GM18508 (cell line): Measurements from ENCODE around the gene STXBP4.
A peak's percentile ranks its signal among the peaks of the same experiment; 100 is the strongest.
"Not testable (repeated sequence)": the region's sequence is repeated elsewhere in the genome, so short reads cannot be mapped to it uniquely, and the experiment has no call there.

Experiments
- ATAC-seq: cut with Tn5 transposase; IDR thresholded peaks from one replicate; pipeline ENCODE4 v1.9.1; 2021; ENCODE audit warnings: moderate number of reproducible peaks; ENCODE audit not compliant: insufficient read depth, unreplicated experiment

The STXBP4 gene

DNA sequence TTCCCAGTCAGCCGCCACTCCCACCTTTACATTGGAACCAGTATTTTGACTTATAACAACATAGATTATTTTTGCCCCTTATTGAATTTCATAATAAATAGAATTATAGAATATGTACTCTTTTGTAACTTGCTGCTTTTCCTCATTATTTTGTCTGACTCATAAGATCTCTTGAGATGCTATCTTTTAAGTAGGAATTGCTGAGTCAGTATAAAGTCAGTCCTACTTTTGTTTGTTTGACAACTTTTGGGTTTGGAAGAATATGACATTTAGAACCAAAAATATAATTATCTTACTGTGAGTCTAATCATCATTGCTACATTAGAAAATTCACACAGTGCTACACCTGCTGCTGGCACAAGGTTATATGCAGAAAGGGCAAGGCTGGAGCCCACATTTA lies 69.7 kb downstream of the STXBP4 start:
- no peak for ATAC-seq

DNA sequence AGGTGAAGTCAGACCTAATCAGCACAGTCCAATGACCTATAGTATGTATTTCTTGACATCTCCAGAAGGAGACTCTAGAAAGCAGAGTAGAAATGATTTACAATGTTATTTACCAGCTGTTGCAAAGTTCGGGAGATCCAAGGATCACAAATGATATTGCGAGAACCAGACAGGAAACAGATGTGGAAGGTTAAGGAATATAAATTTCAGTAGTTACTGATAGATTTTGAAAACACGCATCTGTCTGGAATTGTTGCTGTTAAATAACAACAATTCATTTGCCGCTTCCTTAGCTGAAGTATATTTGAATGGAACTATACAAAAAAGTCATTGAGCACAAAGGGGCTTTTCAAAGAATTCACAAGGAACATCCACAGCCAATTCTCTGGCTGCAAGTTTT lies 72.0 kb downstream of the STXBP4 start:
- ATAC-seq = no peak

DNA sequence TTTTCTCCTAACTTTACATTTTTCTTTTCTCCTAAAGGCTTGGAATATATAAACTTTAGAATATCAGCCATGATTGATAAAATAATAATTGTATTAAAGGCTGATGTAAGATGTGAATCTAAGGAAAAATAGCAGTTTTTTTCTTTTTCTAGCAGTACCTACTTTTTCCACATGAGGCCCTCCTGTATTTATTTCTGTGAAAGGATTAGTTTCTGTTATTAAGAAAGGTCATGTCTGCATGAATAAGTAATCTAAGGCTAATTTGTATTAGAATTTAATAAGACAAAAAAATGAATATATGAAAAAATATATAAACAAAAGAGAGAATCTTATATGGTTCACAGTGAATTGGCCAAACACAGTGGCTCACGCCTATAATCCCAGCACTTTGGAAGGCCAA lies 85.3 kb downstream of the STXBP4 start:
- ATAC-seq = no peak

DNA sequence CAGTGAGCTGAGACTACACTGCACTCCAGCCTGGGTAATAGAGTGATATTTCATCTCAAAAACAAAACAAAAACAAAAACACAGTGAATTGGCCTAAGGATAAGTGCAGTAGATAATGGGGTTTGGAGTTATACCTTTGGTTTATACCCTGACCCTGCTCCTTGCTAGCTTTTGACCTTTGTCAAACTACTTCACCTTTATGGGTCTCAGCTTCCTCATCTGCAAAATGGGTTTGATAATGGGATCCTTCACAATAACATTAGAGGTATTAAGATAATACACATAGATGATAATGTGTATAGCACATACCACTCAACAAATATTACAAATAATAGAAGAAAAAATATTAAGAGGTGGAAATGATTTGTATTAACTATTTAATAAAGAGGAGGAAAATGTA lies 85.9 kb downstream of the STXBP4 start:
- no peak for ATAC-seq

DNA sequence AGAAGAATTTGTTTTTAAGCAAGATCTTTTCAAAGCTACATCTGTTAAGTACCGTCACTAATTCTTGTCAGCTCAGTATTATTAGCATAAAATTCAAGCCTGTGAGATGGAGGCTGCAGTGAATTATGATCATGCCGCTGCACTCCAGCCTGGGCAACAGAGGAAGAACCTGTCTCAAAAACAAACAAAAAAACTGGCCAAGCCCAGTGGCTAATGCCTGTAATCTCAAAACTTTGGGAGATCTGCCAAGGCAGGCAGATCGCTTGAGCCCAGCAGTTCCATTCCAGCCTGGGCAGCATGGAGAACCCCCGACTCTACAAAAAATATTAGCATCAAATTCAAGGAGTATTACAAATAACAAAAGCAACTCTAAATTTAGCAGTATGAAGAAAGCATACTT lies 88.0 kb downstream of the STXBP4 start:
- no peak for ATAC-seq

DNA sequence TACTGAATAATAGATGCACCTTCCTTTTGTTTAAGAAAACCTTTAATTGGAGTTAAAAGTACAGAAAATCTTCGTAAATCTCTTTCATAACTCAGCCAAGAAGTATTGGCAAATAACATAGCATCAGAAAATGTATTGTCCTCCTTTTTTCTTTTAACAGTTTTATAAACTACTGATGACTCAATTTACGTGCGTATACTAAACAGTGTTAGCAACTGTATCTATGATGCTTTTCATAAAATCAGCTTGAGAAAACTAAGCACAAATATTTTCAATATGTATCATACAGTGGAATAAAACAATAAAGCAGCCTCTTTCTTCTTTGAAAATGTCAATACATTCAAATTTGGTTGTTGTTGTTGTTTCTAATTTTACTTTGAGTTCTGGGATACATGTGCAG lies 88.6 kb downstream of the STXBP4 start:
- no peak for ATAC-seq

DNA sequence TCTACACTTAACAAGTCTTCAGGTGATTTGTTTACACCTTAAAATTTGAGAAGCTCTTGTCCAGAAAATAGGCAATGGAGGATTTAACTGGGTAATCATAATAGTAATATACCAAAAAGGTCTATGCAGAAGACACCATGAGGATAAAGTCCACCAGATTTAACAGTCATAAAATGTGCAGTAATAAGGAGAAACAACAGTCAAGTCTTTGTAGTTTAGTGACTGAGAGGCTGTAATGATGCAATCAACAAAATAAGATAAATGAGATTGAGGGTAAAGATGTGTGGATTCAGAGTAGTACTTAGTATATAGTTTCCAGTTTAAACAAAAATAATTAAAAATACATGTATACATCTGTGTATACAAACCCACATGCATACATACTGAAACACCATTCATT lies 91.2 kb downstream of the STXBP4 start:
- no peak for ATAC-seq

DNA sequence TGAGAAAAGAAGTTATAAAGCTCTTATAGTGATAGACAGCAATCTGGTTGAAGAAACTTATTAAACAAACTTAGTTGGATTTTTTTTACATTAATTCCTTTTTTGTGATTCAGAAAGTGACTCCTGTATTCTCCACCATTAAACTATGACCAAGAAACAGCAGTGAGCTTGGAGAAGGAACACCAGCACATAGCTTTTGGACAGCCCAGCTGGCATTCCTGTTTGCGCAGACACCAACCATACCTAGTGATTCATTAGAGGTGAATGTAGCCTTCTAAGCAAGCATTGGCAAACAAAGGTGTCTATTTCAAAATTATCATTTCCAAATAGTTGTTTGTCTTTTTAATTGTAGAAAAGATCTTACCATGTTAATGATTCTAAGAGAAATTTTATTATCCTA lies 94.4 kb downstream of the STXBP4 start:
- no peak for ATAC-seq

DNA sequence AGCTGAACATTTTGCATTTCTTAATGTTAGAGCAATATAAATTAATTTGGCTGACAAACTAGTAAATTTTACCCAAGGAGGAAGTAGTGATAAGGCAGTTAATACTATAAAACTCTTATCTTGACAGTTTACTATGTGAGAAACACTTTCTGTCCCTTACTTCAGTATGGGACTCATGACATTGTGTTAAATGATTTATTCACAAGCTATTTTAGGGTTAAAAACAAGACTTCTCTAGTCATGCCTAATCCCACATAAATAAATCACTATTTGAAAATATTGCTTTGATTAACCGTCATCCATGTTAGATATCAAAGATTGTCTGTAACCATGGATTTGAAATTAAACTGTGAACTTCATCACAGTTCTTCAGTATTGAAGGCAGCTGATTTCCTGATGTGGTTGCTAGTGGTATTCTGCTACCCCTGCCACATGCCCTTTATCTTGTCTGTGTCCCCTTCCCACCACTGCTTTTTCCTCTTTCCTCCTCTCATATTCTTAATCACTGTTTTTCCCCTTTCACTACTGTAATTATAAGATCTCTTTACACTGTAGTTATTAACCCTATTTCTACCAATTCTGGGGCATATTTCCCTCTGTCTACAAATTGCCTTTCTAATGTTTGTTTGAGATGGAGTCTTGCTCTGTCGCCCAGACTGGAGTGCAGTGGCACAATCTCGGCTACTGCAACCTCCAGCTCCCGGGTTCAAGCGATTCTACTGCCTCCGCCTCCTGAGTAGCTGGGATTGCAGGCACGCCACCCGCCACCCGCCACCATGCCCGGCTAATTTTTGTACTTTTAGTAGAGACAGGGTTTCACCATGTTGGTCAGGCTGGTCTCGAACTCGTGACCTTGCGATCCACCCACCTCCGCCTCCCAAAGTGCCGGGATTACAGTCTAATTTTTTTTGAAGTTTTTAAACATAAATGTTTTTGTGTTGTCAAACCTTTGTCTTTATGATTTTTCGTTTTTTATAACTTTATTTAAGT lies 95.6 kb downstream of the STXBP4 start:
- no peak for ATAC-seq

DNA sequence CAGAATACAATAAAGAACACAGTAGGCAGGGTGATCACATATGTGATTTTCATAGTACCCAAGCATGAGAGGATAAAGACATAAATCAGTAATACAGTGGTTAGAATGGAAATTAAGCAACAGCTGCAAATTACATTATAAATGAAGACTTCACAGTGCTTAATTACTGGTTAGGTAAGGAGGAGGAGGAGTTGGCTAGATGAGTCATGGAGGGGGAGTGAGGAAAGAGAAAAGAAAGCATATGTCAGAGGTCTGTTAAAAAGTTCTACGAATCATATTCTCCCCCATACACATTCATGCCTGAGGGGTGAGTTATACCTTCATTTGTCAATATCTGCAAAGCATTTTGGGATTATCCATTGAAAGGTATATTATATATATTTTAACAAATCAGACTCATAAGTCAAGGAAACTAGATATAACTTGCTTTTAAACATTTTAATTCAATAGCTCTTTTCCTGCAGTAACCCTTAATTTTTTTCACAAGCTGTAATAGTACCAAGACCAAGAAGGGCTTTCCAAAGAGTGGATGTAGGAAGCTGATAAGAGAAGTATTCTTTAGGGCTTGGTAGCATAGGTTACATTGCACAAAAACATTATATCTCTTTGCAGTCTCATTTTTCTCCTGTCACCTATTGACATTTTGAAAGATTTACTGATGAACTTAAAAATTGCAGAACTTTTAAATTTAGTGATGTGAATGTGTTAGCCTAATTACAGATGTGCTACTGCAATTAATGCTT lies 99.3 kb downstream of the STXBP4 start:
- ATAC-seq = no peak

DNA sequence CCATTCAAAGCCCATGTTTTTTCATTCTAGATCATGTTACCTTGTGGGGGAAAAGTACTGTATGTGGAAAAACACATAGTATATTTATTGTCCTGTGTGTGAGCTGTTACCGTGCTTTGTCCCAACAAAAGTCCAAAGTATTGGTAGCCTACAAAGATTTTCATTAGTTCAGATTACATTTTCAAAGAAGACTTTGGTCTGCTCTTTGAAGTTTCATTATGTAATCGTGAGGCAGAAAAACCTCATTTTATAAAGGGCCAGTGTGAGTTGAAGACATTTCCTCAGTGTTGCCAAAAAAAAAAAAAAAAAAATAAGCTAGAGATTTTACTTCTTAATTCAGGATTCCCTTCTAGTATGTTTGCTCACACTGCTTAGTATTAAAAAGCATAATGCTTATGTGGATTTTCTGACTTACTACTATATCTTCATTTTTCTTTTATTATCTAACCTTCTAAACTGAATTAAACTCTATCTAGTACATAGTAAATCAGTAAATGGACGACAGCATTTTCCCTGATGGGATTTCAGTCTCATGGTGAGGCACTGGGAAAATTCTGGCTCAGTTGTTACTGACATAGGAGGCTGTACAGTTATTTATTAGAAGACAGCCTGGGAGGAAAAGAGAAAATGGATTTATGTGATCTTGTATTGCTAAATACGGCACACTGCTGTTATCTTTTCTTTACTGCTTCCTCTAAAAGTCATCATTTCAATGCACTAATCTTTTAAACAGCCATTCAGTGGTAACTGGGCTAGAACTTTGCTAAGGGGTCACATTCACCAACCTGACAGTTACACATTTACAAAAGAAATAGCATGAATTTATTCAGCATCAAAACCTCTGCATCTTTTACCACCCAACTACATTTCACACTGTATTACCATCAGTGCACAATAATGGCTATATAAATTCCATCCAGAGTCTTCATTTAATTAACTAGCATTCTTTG lies 100.6 kb downstream of the STXBP4 start:
- no peak for ATAC-seq

DNA sequence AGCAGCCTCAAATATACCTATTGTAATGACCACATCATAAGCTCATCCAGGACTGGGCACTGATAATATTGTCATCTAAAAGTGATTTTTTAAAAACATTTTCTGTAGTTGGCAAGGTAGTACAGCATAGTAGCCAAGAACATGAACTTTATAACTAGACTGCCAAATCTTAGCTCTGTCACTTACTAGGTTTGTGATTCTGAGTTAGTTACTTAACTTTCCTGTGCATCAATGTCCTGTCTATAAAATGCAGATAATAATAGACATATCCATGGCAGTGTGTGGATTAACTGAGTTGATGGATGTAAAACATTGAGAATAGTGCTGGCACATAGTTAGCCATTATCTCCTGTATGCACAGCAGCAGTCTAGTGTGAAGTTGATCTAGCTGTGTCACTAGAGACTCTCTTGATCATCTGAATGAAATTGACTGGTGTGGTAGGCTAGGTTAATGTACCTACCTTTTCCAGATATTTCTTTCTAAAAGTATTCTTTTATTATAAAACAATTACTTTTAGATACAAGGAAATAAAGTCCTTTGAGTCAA lies 101.5 kb downstream of the STXBP4 start:
- no peak for ATAC-seq

DNA sequence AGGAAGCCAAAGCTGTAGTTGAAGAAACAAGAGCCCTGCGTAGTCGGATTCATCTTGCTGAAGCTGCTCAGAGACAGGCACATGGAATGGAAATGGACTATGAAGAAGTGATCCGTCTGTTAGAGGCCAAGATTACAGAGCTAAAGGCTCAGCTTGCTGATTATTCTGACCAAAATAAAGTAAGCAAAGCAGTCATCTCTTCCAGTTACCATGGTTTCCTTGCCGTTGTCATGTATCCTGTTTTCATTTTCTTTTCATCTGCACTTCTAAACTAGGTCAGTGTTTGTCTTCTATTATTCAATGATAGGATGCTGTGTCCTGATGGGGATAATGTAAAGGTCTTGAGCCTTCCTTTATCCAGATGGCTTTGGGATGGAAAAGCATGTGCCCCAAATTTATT lies 104.3 kb downstream of the STXBP4 start:
- ATAC-seq = no peak

DNA sequence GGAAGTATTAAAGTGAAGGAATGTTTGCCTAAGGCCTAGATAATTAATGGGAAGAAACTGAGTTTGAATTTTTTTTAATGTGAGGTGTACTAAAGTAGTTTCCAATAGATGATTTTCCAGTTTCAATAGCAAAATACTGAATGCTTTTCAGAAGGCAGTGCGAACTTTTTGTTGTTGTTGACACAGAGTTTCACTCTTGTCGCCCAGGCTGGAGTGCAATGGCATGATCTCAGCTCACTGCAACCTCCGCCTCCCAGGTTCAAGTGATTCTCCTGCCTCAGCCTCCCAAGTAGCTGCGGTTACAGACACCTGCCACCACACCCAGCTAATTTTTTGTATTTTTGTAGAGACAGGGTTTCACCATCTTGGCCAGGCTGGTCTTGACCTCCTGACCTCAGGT lies 104.9 kb downstream of the STXBP4 start:
- ATAC-seq = not testable (repeated sequence)

DNA sequence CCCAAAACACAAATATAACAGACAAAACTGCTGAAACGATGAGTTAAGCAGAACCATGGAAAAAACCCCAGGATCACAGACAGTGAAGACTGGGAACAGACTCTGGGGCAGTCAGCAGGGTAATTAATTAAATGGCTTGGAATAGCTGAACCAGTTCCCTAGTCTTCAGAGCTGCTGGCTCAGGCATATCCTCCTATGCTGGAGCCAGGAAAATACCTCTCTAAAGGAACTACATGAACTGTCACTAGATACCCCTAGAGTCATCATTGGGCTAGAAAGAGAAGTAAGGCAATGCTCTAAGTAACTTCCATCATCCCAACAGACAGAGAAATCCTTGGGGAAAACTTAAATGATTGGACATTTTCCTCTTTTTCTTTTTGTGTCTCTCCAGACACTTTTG lies 113.0 kb downstream of the STXBP4 start:
- no peak for ATAC-seq

DNA sequence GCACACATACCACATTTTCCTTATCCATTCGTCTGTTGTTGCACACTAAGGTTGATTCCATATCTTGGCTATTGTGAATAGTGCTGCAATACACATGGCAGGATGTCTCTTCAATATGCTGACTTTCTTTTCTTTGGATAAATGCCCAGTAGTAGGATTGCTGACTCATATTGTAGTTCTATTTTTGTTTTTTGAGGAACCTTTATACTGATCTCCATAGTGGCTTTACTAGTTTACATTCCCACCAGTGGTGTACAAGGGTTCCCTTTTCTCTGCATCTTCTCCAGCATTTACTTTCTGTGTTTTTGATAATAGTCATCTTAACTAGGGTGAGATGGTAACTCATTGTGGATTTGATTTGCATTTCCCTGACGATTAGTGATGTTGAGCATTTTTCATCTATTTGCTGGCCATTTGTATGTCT lies 118.1 kb downstream of the STXBP4 start:
- no peak for ATAC-seq

DNA sequence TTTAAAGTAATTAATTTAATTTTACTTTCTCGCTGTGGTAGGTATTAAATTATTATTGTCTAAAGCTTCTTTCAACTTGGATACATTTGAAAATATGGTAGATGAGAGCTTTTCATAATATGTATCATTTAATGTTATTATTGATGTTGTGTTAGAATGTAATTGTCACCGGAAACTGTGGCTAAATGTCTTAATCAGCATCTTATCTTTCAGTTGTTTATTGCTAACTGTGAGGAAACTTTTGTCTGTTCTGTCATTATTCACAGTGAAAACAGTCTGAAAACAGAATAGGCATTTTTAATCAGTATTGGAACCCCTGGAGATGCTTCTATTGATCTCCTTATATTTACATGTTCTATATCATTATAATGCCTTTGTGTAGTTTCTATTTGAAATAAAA lies 120.7 kb downstream of the STXBP4 start:
- ATAC-seq = no peak

DNA sequence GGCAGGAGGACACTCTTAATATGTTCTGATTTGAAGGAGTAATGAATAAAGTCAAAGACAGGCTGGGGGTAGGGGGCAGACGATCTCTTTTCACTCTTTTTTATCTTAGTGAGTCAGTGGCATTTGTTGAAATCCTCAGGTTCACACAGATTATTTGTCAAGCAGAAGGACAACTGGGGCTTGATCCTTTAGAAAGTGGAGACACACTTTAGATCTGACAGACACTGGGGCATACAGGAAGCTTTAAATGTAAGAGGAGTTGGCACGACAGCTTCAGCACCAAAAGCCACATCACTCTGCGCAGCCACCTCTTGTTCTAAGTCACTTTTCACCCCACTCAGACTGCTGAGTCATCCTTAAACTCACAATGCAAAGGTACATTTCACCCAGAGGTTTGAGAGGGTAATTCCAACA lies 121.5 kb downstream of the STXBP4 start:
- peak; percentile 98 for ATAC-seq

DNA sequence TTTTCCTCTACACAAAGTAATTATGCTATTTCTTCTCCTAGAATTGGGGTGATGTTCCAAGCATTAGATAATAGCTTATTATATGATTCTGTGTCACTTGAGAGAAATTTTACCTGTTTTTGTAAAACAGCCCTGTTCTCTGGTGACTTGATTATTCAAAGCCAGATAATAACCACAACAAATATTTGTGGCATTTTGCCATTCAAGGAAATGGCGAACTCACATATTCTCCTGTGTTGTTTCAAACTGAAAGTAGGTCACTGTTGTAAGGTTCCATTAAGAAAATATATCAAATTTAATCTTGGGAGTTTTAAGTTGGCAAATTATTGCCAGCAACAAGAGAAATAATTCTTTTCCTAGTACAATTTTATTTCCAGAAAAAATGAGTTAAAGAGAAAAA lies 124.8 kb downstream of the STXBP4 start:
- ATAC-seq = no peak

DNA sequence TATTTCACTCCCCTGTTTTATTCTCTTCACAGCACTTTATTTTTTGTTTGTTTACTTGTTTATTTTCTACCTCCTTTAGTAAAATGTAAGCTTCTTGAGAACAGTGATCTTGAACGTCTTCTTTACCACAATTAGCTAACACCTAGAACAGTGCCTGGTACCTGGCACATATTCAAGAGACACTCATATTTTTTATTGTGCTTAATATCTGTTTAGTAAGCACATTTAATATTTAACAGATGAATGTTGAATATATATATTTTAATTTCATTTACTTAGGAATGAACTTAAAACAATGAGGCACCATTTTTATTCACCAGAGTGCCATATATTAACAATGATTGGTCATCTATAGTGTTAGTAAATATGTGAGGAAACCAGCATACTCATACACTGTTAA lies 130.2 kb downstream of the STXBP4 start:
- no peak for ATAC-seq
